ENCODE data around the gene A3GALT2.

A3GALT2 gene

DNA sequence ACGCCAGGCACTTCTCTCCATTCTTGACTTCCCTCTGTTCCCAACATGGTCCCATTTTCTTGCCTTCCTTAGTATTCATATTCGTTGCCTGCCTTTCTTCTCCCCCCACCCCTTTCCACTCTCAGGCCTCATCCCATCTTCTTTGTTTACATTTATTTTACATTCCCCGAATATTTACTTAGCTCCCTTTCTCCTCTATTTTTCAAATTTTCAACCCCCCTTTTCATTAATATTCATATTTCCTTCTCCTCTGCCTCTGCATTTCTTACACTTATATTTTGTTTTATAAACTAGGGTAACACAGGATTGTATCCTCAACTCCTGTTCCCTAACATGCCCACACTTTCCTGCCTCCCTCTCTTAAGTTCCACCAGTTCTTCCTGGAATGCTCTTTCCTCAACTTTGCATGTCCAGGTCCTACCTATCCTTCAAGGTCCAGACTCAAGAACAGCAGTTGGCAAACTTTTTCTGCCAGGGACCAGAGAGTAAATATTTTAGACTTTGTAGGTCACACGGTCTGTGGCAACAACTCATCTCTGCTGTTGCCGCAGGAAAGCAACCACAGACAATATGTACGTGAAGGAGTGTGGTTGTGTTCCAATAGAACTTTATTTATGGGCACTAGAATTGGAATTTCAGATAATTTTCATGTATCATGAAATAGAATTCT is 29.8 kb upstream of the A3GALT2 start:
- no peak for DNase-seq (ENCODE audit: low read depth)

DNA sequence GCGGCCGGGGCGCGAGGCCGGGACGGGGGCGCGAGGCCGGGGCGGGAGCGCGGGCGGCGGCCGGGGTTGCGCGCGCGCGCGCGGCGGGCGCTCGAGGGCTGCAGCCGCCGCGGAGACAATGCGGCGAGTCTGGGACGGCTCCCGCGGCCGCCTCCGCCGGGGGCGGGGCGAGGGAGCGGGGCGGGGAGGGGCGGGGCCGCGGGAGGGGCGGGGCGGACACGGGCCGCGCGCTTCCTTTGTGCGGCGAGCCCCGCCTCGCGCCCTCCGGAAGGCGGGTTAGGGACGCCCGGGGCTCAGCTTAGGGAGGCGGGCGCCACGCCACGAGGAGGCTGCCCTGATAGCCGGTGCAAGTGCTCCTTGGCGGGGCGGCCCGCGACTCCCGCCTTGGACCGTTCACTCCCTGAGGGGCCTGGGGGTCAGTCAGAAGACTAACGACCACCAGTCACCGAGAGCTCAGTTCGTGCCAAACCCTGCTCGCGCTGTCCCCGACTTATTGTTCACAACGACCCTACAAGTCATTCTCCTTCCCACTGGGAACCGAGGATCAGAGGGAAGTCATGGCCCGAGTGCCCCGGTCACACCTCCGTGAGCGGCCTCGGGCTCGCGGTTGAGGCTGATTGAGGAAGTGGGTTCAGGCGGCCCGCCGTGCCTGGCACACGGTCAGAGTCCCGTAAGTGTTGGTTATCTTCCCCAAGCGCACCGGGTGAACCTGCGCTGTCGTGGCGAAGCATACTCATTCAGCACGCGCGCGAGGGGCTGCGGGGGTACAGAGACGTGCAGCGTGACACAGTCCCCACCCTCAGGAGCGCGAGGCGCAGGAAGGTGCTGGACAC is 29.1 kb upstream of the A3GALT2 start:
- no peak for DNase-seq (ENCODE audit: low read depth)

DNA sequence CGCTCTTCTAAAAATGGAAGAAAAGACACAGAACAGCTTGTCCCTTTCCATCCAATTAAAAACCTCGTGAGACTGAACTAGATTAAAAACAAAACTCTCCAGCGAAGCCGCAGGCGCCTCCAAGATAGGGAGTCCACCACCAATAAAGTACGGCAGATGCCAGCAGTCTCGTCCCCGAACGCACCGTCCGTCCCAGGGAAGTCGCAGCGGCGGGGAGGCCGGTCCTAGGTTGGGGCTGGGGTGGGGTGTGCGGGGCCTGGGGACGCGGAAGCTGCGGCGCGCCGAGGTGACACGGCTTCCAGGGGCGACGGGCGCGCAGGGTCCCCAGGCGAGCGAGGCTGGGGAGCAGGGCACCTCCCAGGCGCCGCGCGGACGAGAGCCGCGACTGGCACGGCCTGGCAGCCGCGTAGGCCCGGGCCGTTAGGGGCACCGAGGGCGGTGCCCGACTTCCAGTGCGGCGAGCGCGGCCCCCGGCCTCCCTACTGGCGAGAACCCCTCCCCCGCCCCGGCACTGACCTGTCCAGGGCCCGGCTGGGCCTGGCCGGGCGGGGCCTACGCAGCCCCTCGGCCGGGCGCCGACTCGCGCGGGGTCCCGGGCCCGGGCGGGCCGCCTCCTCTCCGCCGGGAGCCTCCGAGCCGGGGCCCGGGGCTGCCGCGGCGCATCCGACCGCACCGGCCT is 28.3 kb upstream of the A3GALT2 start:
- no peak for DNase-seq (ENCODE audit: low read depth)

DNA sequence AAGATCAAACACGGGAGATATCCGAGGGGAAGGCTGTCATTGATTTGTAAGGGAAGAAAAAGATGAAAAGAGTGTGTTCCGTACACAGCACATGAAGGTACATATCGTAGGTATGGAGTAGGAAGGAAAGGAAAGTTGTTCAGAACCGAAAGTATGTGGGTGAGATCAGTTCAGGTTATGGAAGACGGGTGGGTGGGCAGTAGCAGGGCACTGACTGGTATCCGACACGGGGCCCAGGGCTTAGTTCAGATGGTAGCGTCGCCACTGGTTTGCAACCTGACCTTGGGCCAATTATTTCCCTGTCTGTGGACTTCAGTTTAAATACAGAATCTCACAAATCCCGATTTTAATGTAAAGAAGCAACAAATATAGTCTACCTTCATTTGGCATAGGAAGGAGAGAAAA is 27.8 kb upstream of the A3GALT2 start:
- no peak for DNase-seq (ENCODE audit: low read depth)

DNA sequence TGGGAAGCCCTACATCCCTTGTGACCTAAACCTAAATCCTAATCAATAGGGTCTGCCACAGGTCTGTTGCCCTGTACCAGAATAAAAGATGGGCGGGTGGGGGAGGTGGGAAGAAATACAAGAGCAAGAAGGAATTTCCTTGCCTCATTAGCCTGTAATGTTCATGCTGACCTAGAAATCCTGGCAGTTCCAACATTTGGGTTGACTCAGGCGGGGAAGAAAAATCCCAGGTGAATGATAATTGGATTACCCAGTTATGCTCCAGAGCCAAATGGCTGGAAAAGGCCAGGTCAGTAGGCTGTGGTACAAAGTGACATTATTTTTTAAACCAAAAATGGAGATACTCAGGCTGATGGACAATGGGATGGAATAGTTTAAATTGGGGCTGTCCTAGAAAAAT is 27.3 kb upstream of the A3GALT2 start:
- DNase-seq (ENCODE audit: low read depth) = no peak

DNA sequence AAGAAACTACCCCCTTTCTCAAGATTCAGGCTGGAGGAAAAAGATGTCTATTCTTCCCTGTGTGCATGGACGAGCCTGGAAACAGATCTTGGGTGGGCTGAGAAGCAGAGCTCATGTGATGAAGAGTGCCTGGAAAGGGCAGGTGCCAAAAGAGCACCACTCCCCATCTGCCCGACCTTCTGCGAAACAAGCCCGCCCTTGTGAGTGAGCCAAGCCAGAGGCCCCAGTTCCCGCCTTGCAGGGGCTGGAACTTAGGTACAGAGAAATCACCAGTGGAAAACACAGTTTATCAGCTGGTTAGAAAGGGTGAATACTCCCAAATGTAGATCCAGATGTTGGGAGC is 26.7 kb upstream of the A3GALT2 start:
- no peak for DNase-seq (ENCODE audit: low read depth)

DNA sequence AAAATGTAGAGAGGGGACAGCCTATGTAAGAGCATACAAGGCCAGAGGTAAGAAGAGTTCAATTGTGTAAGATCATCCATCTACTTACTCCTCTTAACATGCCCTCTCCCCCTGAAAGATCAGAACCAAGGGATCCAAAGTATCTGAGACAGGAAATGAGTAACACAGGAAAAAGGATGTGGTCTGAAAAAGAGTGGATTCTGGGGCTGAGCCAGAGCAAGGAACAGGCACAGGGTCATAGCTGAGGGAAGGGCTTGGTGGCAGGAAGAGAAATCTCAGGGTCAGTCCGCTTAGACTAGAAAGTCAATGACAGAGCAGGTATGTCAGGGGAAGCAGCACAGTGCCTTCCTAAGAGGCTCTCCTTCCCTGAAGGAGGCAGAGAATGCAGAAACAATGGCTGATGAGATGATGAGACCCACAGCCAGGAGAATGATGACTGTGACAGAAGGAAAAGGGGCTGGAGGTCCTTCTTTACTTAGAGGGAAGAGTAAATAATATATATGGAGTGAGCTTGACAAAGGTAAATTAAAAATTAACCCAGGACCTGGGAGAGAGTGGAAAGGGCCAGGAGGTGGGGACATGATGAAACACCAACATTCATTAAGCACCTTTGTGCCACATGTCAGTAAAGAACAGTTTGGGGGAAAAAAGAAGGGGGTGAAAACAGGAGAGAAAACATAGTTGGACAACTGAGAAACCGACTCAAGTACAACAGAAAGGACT is 26.2 kb upstream of the A3GALT2 start:
- peak; percentile 93 for DNase-seq (ENCODE audit: low read depth)

DNA sequence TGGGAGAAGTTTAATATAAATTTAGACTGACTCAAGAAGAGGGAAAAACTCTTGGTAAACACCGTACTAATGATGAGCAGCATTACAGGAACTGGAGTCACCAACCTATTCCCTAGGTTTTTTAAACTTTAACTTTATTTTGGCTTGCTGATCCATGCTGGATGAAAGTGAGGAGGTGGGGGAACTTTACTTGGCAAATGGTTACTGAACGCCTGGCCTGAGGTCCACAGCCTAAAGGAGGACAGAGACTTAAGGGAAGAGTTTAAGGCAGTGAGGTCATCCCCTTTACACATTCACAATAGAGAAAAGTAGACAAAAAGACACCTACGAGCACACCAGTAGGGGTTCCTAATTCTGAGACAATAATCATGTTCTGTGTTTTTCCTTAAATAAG is 25.6 kb upstream of the A3GALT2 start:
- no peak for DNase-seq (ENCODE audit: low read depth)

DNA sequence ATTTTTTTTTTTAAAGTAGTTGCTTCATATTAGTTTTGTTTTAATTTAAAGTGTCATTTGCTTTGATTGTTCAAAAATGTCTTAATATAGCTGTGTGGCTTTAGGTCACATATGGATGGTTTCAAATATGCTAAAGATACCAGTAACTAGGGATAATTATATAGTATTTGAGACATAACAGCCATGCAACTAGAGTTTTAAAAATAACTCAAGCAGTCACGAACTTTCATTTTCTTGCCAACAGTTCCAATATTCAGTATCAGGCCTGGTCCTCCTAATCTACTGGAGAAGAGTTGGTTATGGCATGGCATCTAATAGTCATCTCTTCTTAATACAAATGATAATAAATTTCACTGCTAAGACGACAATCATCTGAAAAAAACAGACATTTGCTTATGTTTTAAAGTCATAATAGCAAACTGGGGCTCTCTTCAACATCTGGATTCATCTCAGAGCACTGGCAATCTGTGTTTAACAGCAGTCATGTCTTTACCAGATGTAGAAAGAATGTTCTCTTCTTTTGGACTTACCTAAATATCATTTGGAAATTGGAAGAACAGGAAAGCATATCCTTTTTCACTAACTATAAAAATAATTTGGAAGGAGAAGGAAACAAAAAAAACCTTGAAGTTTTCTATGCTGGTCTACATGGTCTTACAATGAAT is 24.1 kb upstream of the A3GALT2 start:
- DNase-seq (ENCODE audit: low read depth) = no peak

DNA sequence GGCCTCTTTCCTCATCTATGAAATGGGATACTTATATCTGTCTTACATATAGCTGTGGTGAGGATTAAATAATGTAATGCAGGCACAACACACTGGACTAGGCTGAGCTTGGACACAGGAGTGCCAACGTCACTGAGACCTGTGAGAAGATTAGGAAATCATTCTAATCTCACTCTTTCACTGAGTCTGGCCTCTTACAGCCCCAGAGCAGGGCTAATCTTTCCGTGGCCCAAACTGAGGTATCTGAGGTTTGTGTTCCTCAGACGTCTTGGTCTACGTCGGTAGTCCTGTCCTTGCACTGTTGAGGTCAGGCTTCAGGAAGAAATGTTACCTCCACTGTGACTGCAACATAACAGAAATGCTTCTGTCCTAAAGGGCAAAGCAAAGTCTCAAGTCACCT is 22.6 kb upstream of the A3GALT2 start:
- no peak for DNase-seq (ENCODE audit: low read depth)

DNA sequence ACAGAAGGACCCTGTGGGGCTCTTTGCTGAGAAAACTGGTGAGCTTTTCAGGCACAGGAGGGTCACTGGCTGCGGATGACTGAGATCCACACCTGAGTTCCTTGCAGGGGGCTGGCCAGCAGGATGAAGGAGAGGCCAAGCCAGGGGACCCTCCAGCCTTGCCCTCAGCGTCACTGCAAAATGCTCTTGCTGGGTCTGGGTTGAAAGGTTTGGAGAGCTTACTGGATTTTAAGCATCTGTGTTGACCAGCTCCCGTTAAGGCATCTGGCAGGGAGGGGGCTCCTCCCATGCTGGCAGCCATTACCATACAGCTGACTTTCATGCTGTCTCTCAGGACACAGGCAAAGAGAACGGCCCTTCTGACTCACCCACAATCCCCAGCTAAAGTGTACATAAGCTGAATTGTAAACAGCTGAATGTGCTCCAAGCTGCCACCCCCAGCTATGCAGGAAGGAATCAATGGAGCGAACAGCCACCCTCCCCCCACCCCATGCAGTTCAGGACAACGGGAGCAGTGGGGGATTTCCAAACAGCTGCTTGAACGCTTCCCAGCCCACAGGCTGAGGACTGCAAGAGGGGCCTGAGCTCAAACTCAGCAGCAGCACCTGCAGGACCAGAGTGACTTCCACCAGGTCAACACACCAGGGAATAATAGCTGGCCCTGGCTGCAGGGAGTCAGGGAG is 21.3 kb upstream of the A3GALT2 start:
- no peak for DNase-seq (ENCODE audit: low read depth)

DNA sequence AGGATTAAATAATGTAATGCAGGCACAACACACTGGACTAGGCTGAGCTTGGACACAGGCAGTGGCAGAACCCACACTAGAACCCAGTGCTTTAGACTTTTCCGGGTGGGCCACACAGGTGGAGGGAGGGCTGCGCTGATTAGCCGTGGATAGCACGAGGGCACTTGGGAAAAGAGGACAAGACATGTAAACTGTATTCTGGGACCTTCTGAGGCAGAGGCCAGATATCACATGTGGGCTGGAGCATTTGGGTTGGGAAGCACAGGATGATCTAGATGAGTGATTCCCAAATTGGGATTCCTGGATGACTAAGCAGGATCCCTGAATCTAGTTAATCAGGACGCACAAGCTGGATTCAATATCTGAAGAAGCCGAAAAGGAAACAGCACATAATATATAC is 20.3 kb upstream of the A3GALT2 start:
- no peak for DNase-seq (ENCODE audit: low read depth)

DNA sequence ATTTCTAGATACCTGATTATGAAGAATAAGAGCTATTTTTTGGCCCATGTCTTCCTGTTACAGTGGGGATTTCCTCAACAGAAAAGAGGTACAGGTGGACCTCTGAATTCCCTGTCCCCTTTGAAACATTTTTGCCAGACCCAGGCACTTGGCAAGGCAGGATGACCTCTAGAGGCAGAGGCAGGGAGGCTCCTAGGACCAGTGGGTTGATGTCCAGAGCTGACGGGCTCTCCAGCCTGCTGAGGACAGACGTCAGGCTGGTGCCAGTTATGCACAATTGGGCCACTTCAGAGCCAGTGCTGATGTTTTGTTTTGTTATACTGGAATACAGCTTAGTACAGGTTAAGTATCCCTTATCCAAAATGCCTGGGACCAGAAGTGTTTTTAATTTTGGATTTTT is 18.5 kb upstream of the A3GALT2 start:
- DNase-seq (ENCODE audit: low read depth) = no peak

DNA sequence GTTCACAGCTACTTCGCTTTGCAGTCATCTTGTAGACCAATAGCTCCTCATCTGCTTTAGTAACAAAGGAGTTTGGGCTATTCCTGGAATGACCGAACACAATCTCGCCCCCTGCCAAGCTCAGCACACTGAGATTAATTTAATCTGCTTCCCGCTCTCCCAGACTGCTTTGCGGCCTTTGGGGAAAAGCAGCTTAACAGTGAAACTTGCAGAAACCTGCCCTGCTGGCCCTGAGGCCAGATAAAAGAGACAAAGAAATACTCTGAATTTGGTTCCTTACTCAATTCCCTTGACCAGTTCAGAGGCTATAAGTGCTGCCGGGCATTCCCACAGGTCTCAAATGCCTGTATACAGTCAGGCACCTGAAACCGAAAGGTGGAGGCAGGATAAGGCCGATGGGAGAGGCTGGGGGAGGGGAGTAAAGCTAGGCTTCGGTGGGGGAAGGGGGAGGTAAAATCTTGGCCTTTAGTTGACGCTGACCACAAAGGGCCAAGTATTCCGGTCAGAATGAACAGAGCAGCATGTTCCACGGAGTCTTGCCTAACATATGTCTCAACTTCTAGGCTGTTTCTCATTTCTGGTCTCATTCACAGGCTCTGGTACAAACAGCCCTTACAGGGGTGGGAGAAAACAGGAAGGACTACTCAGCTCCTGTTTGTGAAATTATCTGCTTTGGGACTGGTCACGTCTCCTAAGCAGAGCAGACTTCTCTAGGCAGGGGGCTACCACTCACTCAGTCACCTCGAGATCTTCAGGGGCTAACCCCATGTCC is 17.7 kb upstream of the A3GALT2 start:
- DNase-seq (ENCODE audit: low read depth) = no peak

DNA sequence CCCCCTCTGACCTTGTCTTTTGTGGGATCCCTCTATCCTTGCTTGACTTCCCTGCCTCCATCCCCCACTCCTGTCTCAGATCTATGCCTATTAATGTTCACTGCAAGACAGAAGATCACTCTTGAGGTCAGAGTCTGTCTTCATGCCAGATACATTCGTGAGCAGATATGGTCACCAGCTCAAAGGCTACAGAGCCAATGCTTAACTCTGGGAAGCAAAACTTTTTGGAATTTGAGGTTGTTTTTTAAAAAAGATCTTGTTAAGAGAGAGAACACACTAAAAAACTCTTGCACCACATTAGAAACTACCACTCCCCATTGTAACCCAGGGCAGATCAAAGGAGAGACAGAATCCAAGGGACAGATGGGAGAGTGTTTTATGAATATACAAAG is 17.1 kb upstream of the A3GALT2 start:
- DNase-seq (ENCODE audit: low read depth) = no peak

DNA sequence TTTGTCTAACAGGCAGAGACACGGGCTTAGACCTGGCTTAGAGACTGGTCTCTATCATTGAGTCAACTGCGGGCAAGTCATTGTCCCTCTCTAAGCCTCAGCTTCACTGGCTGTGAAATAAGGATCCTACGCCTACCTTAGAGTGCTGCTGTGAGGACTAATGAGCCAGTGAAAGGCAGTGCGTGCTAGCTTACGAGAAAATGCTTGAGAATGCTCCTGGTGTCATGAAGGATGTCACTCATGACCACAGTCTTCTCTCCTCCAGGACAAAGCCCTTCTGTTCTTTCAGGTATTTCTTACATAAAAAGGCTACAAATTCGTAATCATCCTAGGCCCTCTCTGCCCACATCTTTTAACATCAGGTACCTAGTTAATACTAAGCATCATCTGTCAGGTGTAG is 16.5 kb upstream of the A3GALT2 start:
- DNase-seq (ENCODE audit: low read depth) = no peak

DNA sequence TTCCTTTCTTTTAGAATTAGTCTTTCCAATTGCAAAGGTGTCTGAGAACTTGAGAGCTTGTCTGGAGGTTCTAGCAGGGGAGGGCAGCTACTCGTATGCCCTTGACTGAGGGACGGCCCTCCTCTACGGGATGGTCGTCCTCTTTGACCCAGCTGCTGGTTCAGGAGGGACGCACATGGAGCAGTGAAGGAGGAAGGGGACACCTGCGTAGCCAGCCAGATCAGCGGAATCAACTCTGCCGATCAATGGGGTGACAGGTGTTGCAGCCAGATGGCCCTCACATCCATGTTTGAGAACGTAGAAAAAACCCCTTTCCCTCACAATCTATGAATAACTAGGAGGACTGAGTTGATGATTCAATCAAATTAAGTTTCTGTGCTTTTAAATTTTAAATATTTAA is 15.7 kb upstream of the A3GALT2 start:
- DNase-seq (ENCODE audit: low read depth) = no peak

DNA sequence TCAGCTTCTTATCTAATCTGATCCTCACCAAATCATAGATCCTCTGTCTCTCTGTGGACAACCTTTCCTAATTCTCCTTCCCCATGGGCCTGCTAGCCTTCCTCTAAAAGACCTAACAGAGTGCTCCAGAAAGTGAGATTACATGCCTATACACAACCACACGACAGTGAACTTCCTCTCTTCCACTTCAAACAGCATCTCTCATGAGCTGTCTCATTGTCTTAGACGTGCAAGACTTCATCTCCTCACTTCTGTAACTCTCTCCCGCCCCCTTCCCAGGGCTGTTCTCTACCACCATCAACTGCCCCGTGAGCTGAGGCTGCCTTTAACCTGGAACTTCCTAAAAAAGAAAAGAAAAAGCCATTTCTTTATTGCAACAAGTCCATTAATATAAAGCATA is 14.1 kb upstream of the A3GALT2 start:
- no peak for DNase-seq (ENCODE audit: low read depth)

DNA sequence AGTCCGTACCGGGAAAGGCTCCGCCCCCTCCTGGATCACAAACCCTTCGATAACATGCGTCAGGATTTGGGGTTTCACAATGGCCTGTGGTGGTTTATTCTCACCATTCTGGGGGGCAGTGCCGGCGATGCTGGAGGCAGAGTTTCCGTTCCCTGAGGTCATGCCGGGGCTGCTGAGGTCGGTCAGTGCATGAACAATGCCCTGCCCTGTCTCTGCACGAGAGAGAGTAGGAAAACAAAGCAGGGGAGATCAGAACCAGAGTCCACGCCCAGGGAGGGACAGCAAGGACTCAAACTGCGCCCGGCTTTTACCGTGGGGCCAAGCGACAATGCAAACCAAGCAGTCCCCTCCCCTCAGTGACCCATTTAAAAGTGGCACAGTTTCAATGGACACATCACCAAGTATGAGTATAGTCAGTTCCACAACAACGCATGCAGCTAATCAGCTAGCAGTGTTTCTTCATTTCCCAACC is 13.2 kb upstream of the A3GALT2 start:
- DNase-seq (ENCODE audit: low read depth) = no peak

DNA sequence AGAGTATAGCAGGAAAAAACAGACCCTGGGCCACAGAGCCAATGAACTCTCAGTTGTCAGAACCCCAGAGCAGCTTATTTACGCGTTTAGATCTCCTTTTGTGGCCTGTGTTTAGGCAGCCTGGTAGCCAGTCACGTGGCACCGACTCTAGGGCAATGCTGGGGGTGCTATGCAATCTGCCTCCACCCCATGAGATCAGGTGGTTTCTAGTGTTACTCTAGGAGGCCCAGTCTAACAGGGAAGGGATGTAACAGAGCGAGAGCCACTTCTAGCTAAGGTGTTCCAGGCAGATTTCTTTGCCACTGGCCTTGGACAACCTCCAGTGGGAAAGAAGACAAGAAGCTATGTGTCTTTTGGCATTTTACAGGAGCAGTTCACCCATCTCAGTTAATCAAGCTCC is 12.0 kb upstream of the A3GALT2 start:
- DNase-seq (ENCODE audit: low read depth) = no peak

DNA sequence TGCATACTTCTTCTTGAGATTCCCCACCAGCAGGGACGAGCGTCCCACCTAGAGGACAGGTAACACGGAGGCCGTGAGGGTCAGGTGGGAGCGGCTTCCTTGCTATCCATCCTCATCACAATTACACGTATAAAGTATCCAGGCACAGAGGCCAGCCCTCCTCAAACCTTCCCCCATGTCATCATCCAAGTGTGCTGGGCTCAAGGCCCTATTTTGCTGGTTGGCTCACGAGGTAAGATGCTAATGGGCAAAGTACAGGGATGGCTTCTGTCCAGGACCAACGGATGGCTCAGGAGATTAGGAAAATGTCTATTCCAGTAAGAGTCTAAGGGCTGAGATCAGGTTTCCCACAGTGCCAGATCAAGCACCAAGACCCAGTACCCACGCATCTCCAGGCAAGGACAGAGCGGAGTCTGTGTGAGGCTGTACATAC is 11.5 kb upstream of the A3GALT2 start:
- no peak for DNase-seq (ENCODE audit: low read depth)
